ENCODE results near the gene SRSF6. TPM values are rescaled to one million over a fixed set of nuclear protein-coding genes. Genes with fewer than 3 reads are reported as not detected.

The SRSF6 gene
- total RNA-seq, 1 donor from 2014 or later: 86.1 TPM

DNA sequence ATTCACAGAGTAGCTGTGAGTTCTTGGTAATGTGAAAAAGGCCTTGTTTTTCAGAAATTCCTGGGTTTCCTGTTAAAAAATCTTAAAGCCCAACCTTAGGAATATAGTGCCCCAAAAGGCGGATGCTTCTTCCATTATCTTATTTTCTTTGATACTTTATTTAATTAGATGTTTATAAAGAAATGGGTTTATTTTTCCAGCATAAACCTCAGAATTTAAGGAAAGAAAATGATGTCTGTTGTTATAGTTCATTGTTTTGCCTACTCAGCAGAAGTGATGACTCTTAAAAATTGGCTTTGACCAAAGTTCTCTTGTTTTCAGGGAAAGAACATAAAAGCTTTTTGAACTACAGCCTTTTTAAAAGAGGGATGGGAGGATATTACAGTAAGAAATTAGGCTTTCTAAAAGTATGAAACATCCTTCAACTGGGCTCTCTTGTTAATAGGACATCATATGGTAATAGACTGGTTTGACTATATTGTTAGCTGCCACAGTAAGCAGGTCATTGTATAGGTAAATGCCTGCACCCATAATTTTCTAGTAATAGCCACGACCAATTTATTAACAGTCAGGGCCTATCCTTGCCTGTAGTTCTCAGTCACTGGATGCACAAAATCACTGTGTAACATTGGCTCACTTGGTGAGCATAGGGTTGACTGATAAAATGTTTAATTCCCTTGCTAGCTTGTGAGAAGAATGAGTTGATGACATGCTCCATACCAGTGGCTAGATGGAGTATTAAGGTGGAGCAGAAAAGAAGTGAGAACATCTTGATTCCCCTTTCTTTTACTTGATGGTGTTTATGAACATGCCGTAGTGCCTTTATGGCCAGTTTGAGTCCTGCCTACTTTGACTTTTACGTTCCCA, 5.2 kb downstream of the SRSF6 start:
- no peak overlapping the region for H3K4me3 ChIP-seq
- no peak overlapping the region for H3K4me2 ChIP-seq
- peaks cover 21% of the 10 kb centered on the region for H3K36me3 ChIP-seq
- H3K4me1 ChIP-seq: peaks cover 13% of the 10 kb centered on the region
- peaks cover 60% of the 10 kb centered on the region for H3K79me2 ChIP-seq (ENCODE audit: low read depth)
- Mint-ChIP-seq H3K4me1 (peaks cover 19% of the 10 kb centered on the region), H3K27ac (no peak overlapping the region), H3K4me3 (no peak overlapping the region), H3K36me3 (peaks cover 57% of the 10 kb centered on the region), H3K27me3 (ENCODE audit: insufficient read depth, low read depth) (peaks cover 3% of the 10 kb centered on the region), H3K9me3 (no peaks in the 10 kb centered on the region)
- no peak overlapping the region for H3K9ac ChIP-seq
- DNase-seq (ENCODE audit: low spot score): no peak
- peaks cover 68% of the 10 kb centered on the region for H3F3A ChIP-seq (ENCODE audit: low read depth)
- no peak overlapping the region for H3K27ac ChIP-seq
- H3K9me3 ChIP-seq (ENCODE audit: low read depth): no peaks in the 10 kb centered on the region
- H4K20me1 ChIP-seq (ENCODE audit: low read depth): peaks cover 64% of the 10 kb centered on the region
- H3K27me3 ChIP-seq: no peaks in the 10 kb centered on the region
- H2AFZ ChIP-seq (replicated peaks): no peak overlapping the region
- no peak for TF ChIP-seq EZH2 (IDR thresholded peaks at IDR 0.05)
- TF ChIP-seq, protein P1, sequence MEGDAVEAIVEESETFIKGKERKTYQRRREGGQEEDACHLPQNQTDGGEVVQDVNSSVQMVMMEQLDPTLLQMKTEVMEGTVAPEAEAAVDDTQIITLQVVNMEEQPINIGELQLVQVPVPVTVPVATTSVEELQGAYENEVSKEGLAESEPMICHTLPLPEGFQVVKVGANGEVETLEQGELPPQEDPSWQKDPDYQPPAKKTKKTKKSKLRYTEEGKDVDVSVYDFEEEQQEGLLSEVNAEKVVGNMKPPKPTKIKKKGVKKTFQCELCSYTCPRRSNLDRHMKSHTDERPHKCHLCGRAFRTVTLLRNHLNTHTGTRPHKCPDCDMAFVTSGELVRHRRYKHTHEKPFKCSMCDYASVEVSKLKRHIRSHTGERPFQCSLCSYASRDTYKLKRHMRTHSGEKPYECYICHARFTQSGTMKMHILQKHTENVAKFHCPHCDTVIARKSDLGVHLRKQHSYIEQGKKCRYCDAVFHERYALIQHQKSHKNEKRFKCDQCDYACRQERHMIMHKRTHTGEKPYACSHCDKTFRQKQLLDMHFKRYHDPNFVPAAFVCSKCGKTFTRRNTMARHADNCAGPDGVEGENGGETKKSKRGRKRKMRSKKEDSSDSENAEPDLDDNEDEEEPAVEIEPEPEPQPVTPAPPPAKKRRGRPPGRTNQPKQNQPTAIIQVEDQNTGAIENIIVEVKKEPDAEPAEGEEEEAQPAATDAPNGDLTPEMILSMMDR (IDR thresholded peaks at IDR 0.05): no peak

DNA sequence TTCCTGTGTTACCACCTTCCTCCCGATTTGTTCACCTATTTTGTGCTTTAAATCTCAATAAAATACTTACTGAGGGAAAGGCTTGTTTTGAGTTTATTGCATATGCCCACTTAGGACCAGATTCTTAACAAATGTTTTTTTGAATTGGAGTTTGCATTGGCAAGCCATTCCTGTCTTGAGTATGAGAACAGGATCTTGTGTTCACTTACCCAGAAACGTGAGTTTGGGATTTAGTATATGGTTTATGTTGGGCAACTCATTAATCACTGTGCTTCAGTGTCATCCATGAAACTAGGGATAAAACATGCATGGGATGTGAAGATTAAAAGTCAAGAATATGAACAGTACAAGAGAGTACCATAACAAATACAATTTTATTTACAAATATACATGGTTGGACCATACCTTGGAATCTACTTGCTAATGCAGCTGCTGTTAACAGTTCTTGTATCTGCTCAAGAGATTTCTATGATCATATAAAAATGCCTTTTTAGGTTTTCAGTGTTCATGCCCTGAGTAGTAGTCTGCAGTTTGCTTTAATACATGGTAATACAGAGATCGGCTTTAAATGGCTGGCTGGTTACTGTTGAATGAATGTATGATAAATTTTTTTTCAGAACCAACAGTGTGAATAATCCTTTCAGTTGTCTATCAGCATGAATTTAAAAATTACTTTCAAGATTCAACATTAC, 6.0 kb downstream of the SRSF6 start:
- TF ChIP-seq EZH2phosphoT487 (IDR thresholded peaks at IDR 0.05) (no peak), EZH2 (IDR thresholded peaks at IDR 0.05) (no peak)
- TF ChIP-seq, protein P1 (IDR thresholded peaks at IDR 0.05): no peak
- no peaks in the 10 kb centered on the region for H3K27me3 ChIP-seq
- H3K36me3 Mint-ChIP-seq: peaks cover 57% of the 10 kb centered on the region
- H3F3A ChIP-seq (ENCODE audit: low read depth): peaks cover 73% of the 10 kb centered on the region
- H3K9me3 ChIP-seq (ENCODE audit: low read depth): no peaks in the 10 kb centered on the region
- H3K27ac Mint-ChIP-seq: no peak overlapping the region
- peaks cover 59% of the 10 kb centered on the region for H4K20me1 ChIP-seq (ENCODE audit: low read depth)
- H3K9me3 Mint-ChIP-seq: no peaks in the 10 kb centered on the region
- H3K27ac ChIP-seq: no peak overlapping the region
- H3K36me3 ChIP-seq: peaks cover 21% of the 10 kb centered on the region
- peaks cover 13% of the 10 kb centered on the region for H3K4me1 ChIP-seq
- no peak overlapping the region for H3K9ac ChIP-seq
- H3K4me2 ChIP-seq: no peak overlapping the region
- H3K4me1 Mint-ChIP-seq: peaks cover 19% of the 10 kb centered on the region
- no peak overlapping the region for H3K4me3 Mint-ChIP-seq
- H3K79me2 ChIP-seq (ENCODE audit: low read depth): peaks cover 52% of the 10 kb centered on the region
- DNase-seq (ENCODE audit: low spot score): no peak
- no peak overlapping the region for H3K4me3 ChIP-seq
- peaks cover 3% of the 10 kb centered on the region for H3K27me3 Mint-ChIP-seq (ENCODE audit: insufficient read depth, low read depth)
- H2AFZ ChIP-seq (replicated peaks): no peak overlapping the region

DNA sequence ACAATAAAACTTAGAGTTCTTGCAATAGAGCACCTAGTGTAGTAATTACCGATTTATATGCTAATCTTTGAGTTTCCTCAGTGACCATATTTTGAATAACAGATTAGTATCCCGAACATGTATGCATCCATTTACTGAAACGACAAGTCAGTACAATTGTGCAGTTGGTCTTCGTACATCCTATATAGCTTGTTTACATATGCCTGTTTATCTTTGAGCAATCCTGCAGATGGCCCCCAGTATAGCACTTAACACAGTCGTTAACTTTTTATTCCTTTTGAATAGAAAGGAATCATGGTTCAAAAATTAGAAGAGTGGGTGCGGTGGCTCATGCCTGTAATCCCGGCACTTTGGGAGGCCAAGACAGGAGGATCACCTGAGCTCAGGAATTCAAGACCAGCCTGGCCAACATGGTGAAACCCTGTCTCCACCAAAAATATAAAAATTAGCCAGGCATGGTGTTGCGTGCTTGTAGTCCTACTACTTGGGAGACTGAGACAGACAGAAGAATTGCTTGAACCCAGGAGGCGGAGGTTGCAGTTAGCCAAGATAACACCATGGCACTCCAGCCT, 6.6 kb downstream of the SRSF6 start:
- peaks cover 21% of the 10 kb centered on the region for H3K36me3 ChIP-seq
- Mint-ChIP-seq H3K4me1 (peaks cover 14% of the 10 kb centered on the region), H3K27ac (no peak overlapping the region), H3K27me3 (ENCODE audit: insufficient read depth, low read depth) (peaks cover 3% of the 10 kb centered on the region), H3K9me3 (no peaks in the 10 kb centered on the region), H3K4me3 (no peak overlapping the region), H3K36me3 (peaks cover 55% of the 10 kb centered on the region)
- H3K27me3 ChIP-seq: no peaks in the 10 kb centered on the region
- no peak for TF ChIP-seq EZH2 (IDR thresholded peaks at IDR 0.05)
- TF ChIP-seq, protein P1 (IDR thresholded peaks at IDR 0.05): no peak
- no peak for TF ChIP-seq EZH2phosphoT487 (IDR thresholded peaks at IDR 0.05)
- H3K4me3 ChIP-seq: no peak overlapping the region
- peaks cover 9% of the 10 kb centered on the region for H3K4me1 ChIP-seq
- no peak overlapping the region for H3K4me2 ChIP-seq
- H3K27ac ChIP-seq: peak overlapping the region; percentile 21
- no peak overlapping the region for H2AFZ ChIP-seq (replicated peaks)
- peaks cover 46% of the 10 kb centered on the region for H3K79me2 ChIP-seq (ENCODE audit: low read depth)
- H4K20me1 ChIP-seq (ENCODE audit: low read depth): peaks cover 53% of the 10 kb centered on the region
- no peaks in the 10 kb centered on the region for H3K9me3 ChIP-seq (ENCODE audit: low read depth)
- DNase-seq (ENCODE audit: low spot score): no peak
- H3K9ac ChIP-seq: no peak overlapping the region
- peaks cover 69% of the 10 kb centered on the region for H3F3A ChIP-seq (ENCODE audit: low read depth)
